DOHH2 (cell line): ENCODE data around the gene DRD1.

Experiments
- H3F3A ChIP-seq: fragments of 200-600 bp; sonication (generic), shearing (Covaris generic); 2 replicates; pipeline ENCODE4 v1.6.0; 2016; ENCODE audit warnings: antibody characterized with exemption, mild to moderate bottlenecking; ENCODE audit not compliant: control insufficient read depth, insufficient read depth
- H3K27ac ChIP-seq: fragments of 200-600 bp; sonication (generic); 2 replicates; pipeline ENCODE4 v1.5.1; 2014; ENCODE audit warnings: low read depth, mild to moderate bottlenecking, low read length, moderate library complexity
- H3K27me3 ChIP-seq: fragments of 200-600 bp; sonication (generic); 2 replicates; pipeline ENCODE4 v1.6.1; 2014; ENCODE audit warnings: mild to moderate bottlenecking, low read length, mixed read lengths; ENCODE audit not compliant: control insufficient read depth
- H3K36me3 ChIP-seq: fragments of 200-600 bp; sonication (generic); 2 replicates; pipeline ENCODE4 v1.6.1; 2014; ENCODE audit warnings: mild to moderate bottlenecking, low read length, moderate library complexity, mixed read lengths; ENCODE audit not compliant: control insufficient read depth
- H3K4me1 ChIP-seq: fragments of 200-600 bp; sonication (generic); 2 replicates; pipeline ENCODE4 v1.6.1; 2014; ENCODE audit warnings: mild to moderate bottlenecking, low read length, mixed read lengths; ENCODE audit not compliant: control insufficient read depth
- H3K4me2 ChIP-seq: fragments of 200-600 bp; sonication (generic); 2 replicates; pipeline ENCODE4 v1.6.0; 2014; ENCODE audit warnings: mild to moderate bottlenecking, low read length, moderate library complexity
- H3K4me3 ChIP-seq: fragments of 200-600 bp; sonication (generic); 2 replicates; pipeline ENCODE4 v1.5.1; 2014; ENCODE audit warnings: mild to moderate bottlenecking, low read length, mixed read lengths
- H3K79me2 ChIP-seq: fragments of 200-600 bp; sonication (generic); 2 replicates; pipeline ENCODE4 v1.6.1; 2014; ENCODE audit warnings: mild to moderate bottlenecking, low read length, mixed read lengths; ENCODE audit not compliant: control insufficient read depth
- H3K9me2 ChIP-seq: fragments of 200-600 bp; sonication (generic); replicated peaks from 2 replicates; pipeline ENCODE4 v1.6.1; 2014; ENCODE audit warnings: mild to moderate bottlenecking, low read length, mixed read lengths; ENCODE audit not compliant: control insufficient read depth
- H3K9me3 ChIP-seq: fragments of 200-600 bp; sonication (generic); 2 replicates; pipeline ENCODE4 v1.6.1; 2014; ENCODE audit warnings: antibody characterized with exemption, low read length, mixed read lengths; ENCODE audit not compliant: control insufficient read depth, insufficient read depth
- H4K20me1 ChIP-seq: fragments of 200-600 bp; sonication (generic); 2 replicates; pipeline ENCODE4 v1.6.0; 2014; ENCODE audit warnings: low read depth, mild to moderate bottlenecking, antibody characterized with exemption, low read length, moderate library complexity; ENCODE audit not compliant: control insufficient read depth, insufficient read depth
- EZH2phosphoT487 ChIP-seq: fragments of 200-600 bp; sonication (generic); IDR thresholded peaks from 2 replicates; pipeline ENCODE4 v1.6.1; 2017; ENCODE audit warnings: borderline replicate concordance, mild to moderate bottlenecking, antibody characterized with exemption, low read length, moderate library complexity, mixed read lengths
- TF ChIP-seq, protein P1 (sequence below): fragments of 200-600 bp; sonication (generic); IDR thresholded peaks from one replicate; pipeline ENCODE4 v1.5.1; 2014; ENCODE audit warnings: antibody characterized with exemption, mild to moderate bottlenecking, low read depth, low read length; ENCODE audit not compliant: poor library complexity, severe bottlenecking

Gene DRD1

GRCh38 chr5:175420383-175420782, 23.6 kb downstream of the DRD1 start:
- H3K36me3 ChIP-seq: no peaks in the 10 kb centered on the region
- no peak for TF ChIP-seq EZH2phosphoT487
- peaks cover 3% of the 10 kb centered on the region; the same call in 1 of the 2 replicates for H3K27me3 ChIP-seq
- no peak overlapping the region for H3K4me2 ChIP-seq
- no peak overlapping the region for H3K27ac ChIP-seq
- no peaks in the 10 kb centered on the region for H3K4me1 ChIP-seq
- H3K79me2 ChIP-seq: no peaks in the 10 kb centered on the region
- H4K20me1 ChIP-seq: no peaks in the 10 kb centered on the region
- H3K9me3 ChIP-seq: no peaks in the 10 kb centered on the region
- H3K9me2 ChIP-seq: no peaks in the 10 kb centered on the region
- H3F3A ChIP-seq: no peaks in the 10 kb centered on the region
- no peak overlapping the region for H3K4me3 ChIP-seq

- Histone ChIP-seq H3K4me1 (no peaks in the 10 kb centered on the region), H3K4me3 (no peak overlapping the region), H3K4me2 (no peak overlapping the region), H3K9me3 (peaks cover 4% of the 10 kb centered on the region; the same call in 1 of the 2 replicates), H3K27me3 (peaks cover 1% of the 10 kb centered on the region; the same call in 1 of the 2 replicates), H3F3A (no peaks in the 10 kb centered on the region), H3K79me2 (no peaks in the 10 kb centered on the region), H3K9me2 (no peaks in the 10 kb centered on the region), H4K20me1 (no peaks in the 10 kb centered on the region), H3K36me3 (no peaks in the 10 kb centered on the region), H3K27ac (no peak overlapping the region)
- no peak for TF ChIP-seq EZH2phosphoT487
- TF ChIP-seq, protein P1, sequence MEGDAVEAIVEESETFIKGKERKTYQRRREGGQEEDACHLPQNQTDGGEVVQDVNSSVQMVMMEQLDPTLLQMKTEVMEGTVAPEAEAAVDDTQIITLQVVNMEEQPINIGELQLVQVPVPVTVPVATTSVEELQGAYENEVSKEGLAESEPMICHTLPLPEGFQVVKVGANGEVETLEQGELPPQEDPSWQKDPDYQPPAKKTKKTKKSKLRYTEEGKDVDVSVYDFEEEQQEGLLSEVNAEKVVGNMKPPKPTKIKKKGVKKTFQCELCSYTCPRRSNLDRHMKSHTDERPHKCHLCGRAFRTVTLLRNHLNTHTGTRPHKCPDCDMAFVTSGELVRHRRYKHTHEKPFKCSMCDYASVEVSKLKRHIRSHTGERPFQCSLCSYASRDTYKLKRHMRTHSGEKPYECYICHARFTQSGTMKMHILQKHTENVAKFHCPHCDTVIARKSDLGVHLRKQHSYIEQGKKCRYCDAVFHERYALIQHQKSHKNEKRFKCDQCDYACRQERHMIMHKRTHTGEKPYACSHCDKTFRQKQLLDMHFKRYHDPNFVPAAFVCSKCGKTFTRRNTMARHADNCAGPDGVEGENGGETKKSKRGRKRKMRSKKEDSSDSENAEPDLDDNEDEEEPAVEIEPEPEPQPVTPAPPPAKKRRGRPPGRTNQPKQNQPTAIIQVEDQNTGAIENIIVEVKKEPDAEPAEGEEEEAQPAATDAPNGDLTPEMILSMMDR: no peak
These were observed 25.7 kb downstream of the DRD1 start for GRCh38 chr5:175418251-175418650.

GRCh38 chr5:175417384-175417783, 26.6 kb downstream of the DRD1 start:
- no peak for TF ChIP-seq EZH2phosphoT487
- TF ChIP-seq, protein P1: no peak
- H3F3A ChIP-seq: no peaks in the 10 kb centered on the region
- no peaks in the 10 kb centered on the region for H3K79me2 ChIP-seq
- H3K36me3 ChIP-seq: no peaks in the 10 kb centered on the region
- no peaks in the 10 kb centered on the region for H3K9me2 ChIP-seq
- H3K27ac ChIP-seq: no peak overlapping the region
- H3K27me3 ChIP-seq: peaks cover 6% of the 10 kb centered on the region; the same call in 1 of the 2 replicates
- H3K4me2 ChIP-seq: no peak overlapping the region
- H3K4me3 ChIP-seq: no peak overlapping the region
- H3K4me1 ChIP-seq: no peaks in the 10 kb centered on the region
- no peaks in the 10 kb centered on the region for H4K20me1 ChIP-seq
- peaks cover 4% of the 10 kb centered on the region; the same call in 1 of the 2 replicates for H3K9me3 ChIP-seq

DNA sequence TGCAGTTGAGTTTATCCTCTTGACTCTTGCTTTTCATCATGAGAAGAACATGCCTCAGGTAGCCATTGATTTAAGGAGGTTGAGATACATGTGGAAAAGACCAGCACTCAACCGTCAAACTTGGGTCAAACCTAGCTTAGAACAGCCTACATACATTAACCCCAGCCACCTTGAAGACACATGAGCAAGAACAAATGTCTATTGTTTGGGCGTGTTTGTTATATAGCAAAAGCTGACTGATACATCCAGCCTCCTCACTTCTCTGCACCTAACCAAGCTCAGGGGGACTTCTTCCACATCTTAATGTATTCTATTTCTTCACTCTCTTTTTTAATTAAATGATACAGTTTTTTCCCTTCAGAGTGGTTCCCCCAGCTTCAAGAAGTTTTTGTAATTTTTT, 28.7 kb downstream of the DRD1 start:
- Histone ChIP-seq H3K27me3 (peaks cover 6% of the 10 kb centered on the region; the same call in 1 of the 2 replicates), H3K4me3 (no peak overlapping the region), H3K9me2 (no peaks in the 10 kb centered on the region), H4K20me1 (no peaks in the 10 kb centered on the region), H3K79me2 (no peaks in the 10 kb centered on the region), H3K27ac (no peak overlapping the region), H3K4me2 (no peak overlapping the region), H3K36me3 (no peaks in the 10 kb centered on the region), H3K9me3 (peaks cover 4% of the 10 kb centered on the region; the same call in 1 of the 2 replicates), H3K4me1 (no peaks in the 10 kb centered on the region), H3F3A (no peaks in the 10 kb centered on the region)
- TF ChIP-seq, protein P1: no peak
- no peak for TF ChIP-seq EZH2phosphoT487
